Measurements from ENCODE around the gene ADGRD1.

Gene ADGRD1

GRCh38 chr12:131090274-131091210 lies 136.8 kb downstream of the ADGRD1 start:
- no peak for DNase-seq (ENCODE audit: low spot score)

- DNase-seq (ENCODE audit: low spot score), result no peak
Measured at GRCh38 chr12:131091413-131091975, 137.8 kb downstream of the ADGRD1 start.

- no peak for DNase-seq (ENCODE audit: low spot score)
Measured at GRCh38 chr12:131091976-131092691, 138.4 kb downstream of the ADGRD1 start.

- no peak for DNase-seq (ENCODE audit: low spot score)
Measured at GRCh38 chr12:131092901-131093603, 139.3 kb downstream of the ADGRD1 start.

GRCh38 chr12:131093604-131093955 lies 139.9 kb downstream of the ADGRD1 start:
- DNase-seq (ENCODE audit: low spot score), result no peak

GRCh38 chr12:131093971-131094830 lies 140.5 kb downstream of the ADGRD1 start:
- DNase-seq (ENCODE audit: low spot score), result no peak

- no peak for DNase-seq (ENCODE audit: low spot score)
Measured at GRCh38 chr12:131094831-131095805, 141.4 kb downstream of the ADGRD1 start.

- no peak for DNase-seq (ENCODE audit: low spot score)
Measured at GRCh38 chr12:131095826-131096680, 142.3 kb downstream of the ADGRD1 start.

GRCh38 chr12:131096681-131097181 lies 143.0 kb downstream of the ADGRD1 start:
- no peak for DNase-seq (ENCODE audit: low spot score)

GRCh38 chr12:131097202-131098177 lies 143.8 kb downstream of the ADGRD1 start:
- DNase-seq (ENCODE audit: low spot score), result no peak

GRCh38 chr12:131098178-131098981 lies 144.7 kb downstream of the ADGRD1 start:
- no peak for DNase-seq (ENCODE audit: low spot score)

GRCh38 chr12:131100031-131100674 lies 146.4 kb downstream of the ADGRD1 start:
- no peak for DNase-seq (ENCODE audit: low spot score)

GRCh38 chr12:131101006-131101405 lies 147.3 kb downstream of the ADGRD1 start:
- no peak for DNase-seq (ENCODE audit: low spot score)

GRCh38 chr12:131101703-131102492 lies 148.2 kb downstream of the ADGRD1 start:
- DNase-seq (ENCODE audit: low spot score), result no peak

- DNase-seq (ENCODE audit: low spot score), result no peak
Measured at GRCh38 chr12:131102493-131102931, 148.8 kb downstream of the ADGRD1 start.

Measured in HuH-7 (cell line).